GM19467 (cell line): ENCODE data around the gene WHAMM.
"Not testable (repeated sequence)": the region's sequence is repeated elsewhere in the genome, so short reads cannot be mapped to it uniquely, and the experiment has no call there.

ENCODE experiments used
- ATAC-seq: cut with Tn5 transposase; IDR thresholded peaks from one replicate; pipeline ENCODE4 v1.9.1; 2021; ENCODE audit warnings: mild to moderate bottlenecking, moderate library complexity; ENCODE audit not compliant: unreplicated experiment

Gene WHAMM

GRCh38 chr15:82799183-82799841, 10.1 kb upstream of the WHAMM start:
- ATAC-seq = no peak

- no peak for ATAC-seq
Observed at GRCh38 chr15:82802497-82802896, 6.9 kb upstream of the WHAMM start.

- no peak for ATAC-seq
Observed at GRCh38 chr15:82803793-82804574, 5.4 kb upstream of the WHAMM start.

- ATAC-seq = no peak
Observed at GRCh38 chr15:82804575-82804949, 4.9 kb upstream of the WHAMM start.

GRCh38 chr15:82805994-82806406, 3.4 kb upstream of the WHAMM start, which contains the start of gene FSD2:
Gene FSD2, minus strand, starts transcription at chr15:82806069. Its CDS starts 18,679 bp downstream, at chr15:82787390.
- ATAC-seq = peak; percentile 49

- ATAC-seq = no peak
Observed at GRCh38 chr15:82807920-82808633, 1.4 kb upstream of the WHAMM start.

- no peak for ATAC-seq
Observed at GRCh38 chr15:82808634-82809041, 790 bp upstream of the WHAMM start.

GRCh38 chr15:82810061-82810889, 847 bp downstream of the WHAMM start:
- ATAC-seq = peak; percentile 13

- ATAC-seq = no peak
Observed at GRCh38 chr15:82810890-82811426, 1.5 kb downstream of the WHAMM start.

GRCh38 chr15:82812994-82813393, 3.6 kb downstream of the WHAMM start:
- ATAC-seq = no peak

- no peak for ATAC-seq
Observed at GRCh38 chr15:82820128-82820527, 10.7 kb downstream of the WHAMM start.

GRCh38 chr15:82821396-82821795, 12.0 kb downstream of the WHAMM start:
- not testable (repeated sequence) for ATAC-seq

GRCh38 chr15:82821851-82822250, 12.4 kb downstream of the WHAMM start:
- not testable (repeated sequence) for ATAC-seq

GRCh38 chr15:82823049-82823448, 13.6 kb downstream of the WHAMM start:
- ATAC-seq = no peak

GRCh38 chr15:82828075-82828474, 18.6 kb downstream of the WHAMM start:
- ATAC-seq = no peak

- no peak for ATAC-seq
Observed at GRCh38 chr15:82829234-82829633, 19.8 kb downstream of the WHAMM start.

- no peak for ATAC-seq
Observed at GRCh38 chr15:82830427-82831173, 21.2 kb downstream of the WHAMM start.

GRCh38 chr15:82831894-82832600, 22.6 kb downstream of the WHAMM start:
- ATAC-seq = no peak
